Trophoblast cell (in vitro differentiated cells and primary cell): ENCODE results near the gene ACLY.
A peak's percentile ranks its signal among the peaks of the same experiment; 100 is the strongest.
"Not testable (repeated sequence)": the region's sequence is repeated elsewhere in the genome, so short reads cannot be mapped to it uniquely, and the experiment has no call there.

Experiments used
- DNase-seq, 2 donors: peaks; one replicate each; pipeline ENCODE4 v3.0.0-alpha.2; 2016
- H2AFZ ChIP-seq: 2 replicates; pipeline ENCODE4 v1.6.1; 2013; ENCODE audit warnings: low read length, moderate library complexity, mild to moderate bottlenecking; ENCODE audit not compliant: insufficient read depth, poor library complexity
- H2AK5ac ChIP-seq: 2 replicates; pipeline ENCODE4 v1.6.1; 2013; ENCODE audit warnings: mild to moderate bottlenecking, low read length
- H2BK120ac ChIP-seq: 2 replicates; pipeline ENCODE4 v1.6.1; 2013; ENCODE audit warnings: low read length, mild to moderate bottlenecking, moderate library complexity; ENCODE audit not compliant: insufficient read depth, poor library complexity
- H2BK12ac ChIP-seq: 2 replicates; pipeline ENCODE4 v1.6.1; 2013; ENCODE audit warnings: mild to moderate bottlenecking, low read length, moderate library complexity
- H2BK5ac ChIP-seq: 2 replicates; pipeline ENCODE4 v1.6.1; 2013; ENCODE audit warnings: low read length, low read depth, moderate library complexity, mild to moderate bottlenecking; ENCODE audit not compliant: poor library complexity
- H3K14ac ChIP-seq: 2 replicates; pipeline ENCODE4 v1.6.1; 2013; ENCODE audit warnings: mild to moderate bottlenecking, low read length
- H3K18ac ChIP-seq: 2 replicates; pipeline ENCODE4 v1.6.1; 2013; ENCODE audit warnings: mild to moderate bottlenecking, low read length
- H3K23ac ChIP-seq: 2 replicates; pipeline ENCODE4 v1.6.1; 2013; ENCODE audit warnings: low read length
- H3K27ac ChIP-seq: 2 replicates; pipeline ENCODE4 v1.5.1; 2013; ENCODE audit warnings: low read depth, mild to moderate bottlenecking, inconsistent platforms, low read length, moderate library complexity
- H3K27me3 ChIP-seq: 2 replicates; pipeline ENCODE4 v1.6.1; 2013; ENCODE audit warnings: inconsistent platforms, mild to moderate bottlenecking, low read length, moderate library complexity; ENCODE audit not compliant: insufficient read depth
- H3K36me3 ChIP-seq, 2 experiments: 1 replicate in 1 of 2; 2 replicates in 1 of 2; pipeline ENCODE4 v1.6.1; 2013; ENCODE audit warnings: low read length in 2 of 2, mild to moderate bottlenecking in 2 of 2, moderate library complexity in 1 of 2; ENCODE audit not compliant: insufficient read depth in 2 of 2, control insufficient read depth in 1 of 2
- H3K4ac ChIP-seq: 2 replicates; pipeline ENCODE4 v1.6.1; 2013; ENCODE audit warnings: low read depth, mild to moderate bottlenecking, low read length, moderate library complexity
- H3K4me1 ChIP-seq, 2 experiments: 1 replicate in 1 of 2; 2 replicates in 1 of 2; pipeline ENCODE4 v1.6.1; 2013; ENCODE audit warnings: low read length in 2 of 2, mild to moderate bottlenecking in 2 of 2, moderate library complexity in 1 of 2; ENCODE audit not compliant: insufficient read depth in 2 of 2, control insufficient read depth in 1 of 2
- H3K4me2 ChIP-seq: 2 replicates; pipeline ENCODE4 v1.6.1; 2013; ENCODE audit warnings: inconsistent platforms, mild to moderate bottlenecking, low read length, moderate library complexity
- H3K4me3 ChIP-seq: 2 replicates; pipeline ENCODE4 v1.5.1; 2013; ENCODE audit warnings: mild to moderate bottlenecking, low read depth, low read length, inconsistent platforms
- H3K79me1 ChIP-seq: one replicate; pipeline ENCODE4 v1.6.1; 2013; ENCODE audit warnings: low read length
- H3K79me2 ChIP-seq: 2 replicates; pipeline ENCODE4 v1.6.1; 2013; ENCODE audit warnings: low read length, mild to moderate bottlenecking; ENCODE audit not compliant: control insufficient read depth, insufficient read depth, poor library complexity
- H3K9ac ChIP-seq: 2 replicates; pipeline ENCODE4 v1.6.1; 2013; ENCODE audit warnings: mild to moderate bottlenecking, low read length
- H3K9me3 ChIP-seq: 2 replicates; pipeline ENCODE4 v1.6.1; 2013; ENCODE audit warnings: low read depth, mild to moderate bottlenecking, control low read depth, inconsistent platforms, low read length; ENCODE audit not compliant: insufficient read depth
- H4K12ac ChIP-seq: 2 replicates; pipeline ENCODE4 v1.6.1; 2013; ENCODE audit warnings: low read depth, mild to moderate bottlenecking, low read length, moderate library complexity
- H4K8ac ChIP-seq: 2 replicates; pipeline ENCODE4 v1.6.1; 2013; ENCODE audit warnings: low read depth, mild to moderate bottlenecking, low read length, moderate library complexity
- H4K91ac ChIP-seq: one replicate; pipeline ENCODE4 v1.6.1; 2013; ENCODE audit warnings: low read depth, mild to moderate bottlenecking, low read length, moderate library complexity
- WGBS: extraction: QIAGEN DNeasy Blood & Tissue Kit; methylation state at CpG from one replicate; pipeline ENCODE4 v1.1.7; 2013; ENCODE audit warnings: missing lambda C conversion rate; ENCODE audit not compliant: insufficient read length, insufficient coverage; ENCODE audit errors: extremely low coverage; 5-methylcytosine and 5-hydroxymethylcytosine counted together

The ACLY gene

GRCh38 chr17:41937970-41938954 is 19.5 kb upstream of the ACLY start:
- Histone ChIP-seq H3K23ac (no peak overlapping the region), H3K14ac (no peak overlapping the region), H3K79me1 (no peaks in the 10 kb centered on the region), H2AK5ac (no peak overlapping the region), H3K27ac (no peak overlapping the region), H2AFZ (no peak overlapping the region), H3K18ac (no peak overlapping the region), H4K8ac (no peak overlapping the region), H4K91ac (no peak overlapping the region), H3K9me3 (peaks cover 2% of the 10 kb centered on the region), H2BK5ac (no peak overlapping the region), H2BK12ac (no peak overlapping the region), H3K4ac (no peak overlapping the region), H3K4me2 (no peak overlapping the region), H3K79me2 (no peaks in the 10 kb centered on the region), H3K27me3 (no peaks in the 10 kb centered on the region), H3K4me1 (peaks cover 0 to 2% of the 10 kb centered on the region in 2 experiments), H4K12ac (no peak overlapping the region), H3K9ac (no peak overlapping the region), H2BK120ac (no peak overlapping the region), H3K36me3 (no peaks in the 10 kb centered on the region), H3K4me3 (no peak overlapping the region)
- no peak for DNase-seq
- WGBS: no CpG with 5 or more reads among the region's 19 CpGs

GRCh38 chr17:41935641-41936040 is 16.9 kb upstream of the ACLY start:
- WGBS: no CpG with 5 or more reads among the region's 6 CpGs
- no peak overlapping the region for H2AK5ac ChIP-seq

GRCh38 chr17:41932816-41933389 is 14.2 kb upstream of the ACLY start:
- H2BK12ac ChIP-seq: no peak overlapping the region
- no peak for DNase-seq
- H3K9me3 ChIP-seq: no peaks in the 10 kb centered on the region
- peaks cover 2% of the 10 kb centered on the region for H3K79me1 ChIP-seq
- no peak overlapping the region for H4K8ac ChIP-seq
- H2BK120ac ChIP-seq: no peak overlapping the region
- no peak overlapping the region for H3K4ac ChIP-seq
- no peak overlapping the region for H2AK5ac ChIP-seq
- no peaks in the 10 kb centered on the region for H3K36me3 ChIP-seq
- H4K12ac ChIP-seq: no peak overlapping the region
- H3K23ac ChIP-seq: no peak overlapping the region
- no peaks in the 10 kb centered on the region for H3K79me2 ChIP-seq
- no peak overlapping the region for H3K4me3 ChIP-seq
- peaks cover 3 to 6% of the 10 kb centered on the region in 2 experiments for H3K4me1 ChIP-seq
- H2BK5ac ChIP-seq: no peak overlapping the region
- no peak overlapping the region for H3K27ac ChIP-seq
- no peaks in the 10 kb centered on the region for H3K27me3 ChIP-seq
- H3K9ac ChIP-seq: no peak overlapping the region
- H3K14ac ChIP-seq: no peak overlapping the region
- H3K4me2 ChIP-seq: no peak overlapping the region
- no peak overlapping the region for H3K18ac ChIP-seq
- H2AFZ ChIP-seq: no peak overlapping the region
- H4K91ac ChIP-seq: no peak overlapping the region
- no CpG with 5 or more reads among the region's 2 CpGs for WGBS

More at GRCh38 chr17:41935641-41936040, 16.9 kb upstream of the ACLY start:
- Histone ChIP-seq H3K4ac (no peak overlapping the region), H4K8ac (no peak overlapping the region), H3K79me1 (no peaks in the 10 kb centered on the region), H2BK12ac (no peak overlapping the region), H2AFZ (no peak overlapping the region), H3K27me3 (no peaks in the 10 kb centered on the region), H3K14ac (no peak overlapping the region), H3K4me2 (no peak overlapping the region), H3K79me2 (no peaks in the 10 kb centered on the region), H4K12ac (no peak overlapping the region), H3K23ac (no peak overlapping the region), H3K18ac (no peak overlapping the region), H4K91ac (no peak overlapping the region), H3K4me1 (peaks cover 0 to 4% of the 10 kb centered on the region in 2 experiments), H3K36me3 (no peaks in the 10 kb centered on the region), H3K9me3 (peaks cover 2% of the 10 kb centered on the region), H3K9ac (no peak overlapping the region), H2BK5ac (no peak overlapping the region), H3K27ac (no peak overlapping the region), H3K4me3 (no peak overlapping the region), H2BK120ac (no peak overlapping the region)
- peak; percentile 88 to 89 for DNase-seq

GRCh38 chr17:41931715-41932114 is 13.0 kb upstream of the ACLY start:
- H3K4me1 ChIP-seq, H3K4me2 ChIP-seq, H3K36me3 ChIP-seq, H2BK120ac ChIP-seq, H3K27ac ChIP-seq, H3K18ac ChIP-seq, H3K27me3 ChIP-seq, H3K4me3 ChIP-seq, H4K12ac ChIP-seq, H2AK5ac ChIP-seq, H3K79me2 ChIP-seq, DNase-seq, H3K23ac ChIP-seq, H3K9ac ChIP-seq, H3K79me1 ChIP-seq, H2BK5ac ChIP-seq, H3K14ac ChIP-seq, H3K9me3 ChIP-seq, H3K4ac ChIP-seq, H2BK12ac ChIP-seq, H4K8ac ChIP-seq, H4K91ac ChIP-seq, H2AFZ ChIP-seq: not testable (repeated sequence)
- no CpG with 5 or more reads among the region's 4 CpGs for WGBS
